Keratinocyte (primary cell): Measurements from ENCODE around the gene IL1B.

Experiments used
- CTCF ChIP-seq, 3 experiments: IDR thresholded peaks in 1 of 3; conservative IDR thresholded peaks in 1 of 3; optimal IDR thresholded peaks in 1 of 3; 2 replicates in 2 of 3; 3 replicates in 1 of 3; pipeline versions ENCODE3 to v1.5.1; 2011; ENCODE audit warnings: low read length in 3 of 3, mild to moderate bottlenecking in 3 of 3, moderate library complexity in 2 of 3, control low read depth in 1 of 3, inconsistent platforms in 1 of 3; ENCODE audit not compliant: insufficient read depth in 2 of 3; ENCODE audit errors: extremely low read depth in 1 of 3
- EZH2 ChIP-seq: IDR thresholded peaks from one replicate; pipeline ENCODE4 v1.6.1; 2012; ENCODE audit warnings: inconsistent platforms, mild to moderate bottlenecking, low read length, moderate library complexity

- TF ChIP-seq CTCF (optimal IDR thresholded peaks at IDR 0.05 in 1 of 3, IDR thresholded peaks at IDR 0.05 in 1 of 3, conservative IDR thresholded peaks at IDR 0.05 in 1 of 3; ENCODE audit: extremely low read depth in 1 of 3, insufficient read depth in 2 of 3, low read length in 3 of 3) (no peak), EZH2 (no peak)
Observed at GRCh38 chr2:112846031-112846430, 9.5 kb upstream of the IL1B start.
